BJ (cell line): Measurements from ENCODE around the gene AMOTL1. TPM values are rescaled to one million over a fixed set of nuclear protein-coding genes. Genes with fewer than 3 reads are reported as not detected.

ENCODE experiments used
- CTCF ChIA-PET: fragments of 350-600 bp; formaldehyde crosslinking; extraction: SDS; loops from one replicate; lab custom pipeline; 2021; ENCODE audit warnings: antibody characterized with exemption, inconsistent platforms; lab: Yijun Ruan, JAX
- POLR2A ChIA-PET: fragments of 300-600 bp; sonication (Branson Sonifier 250); formaldehyde crosslinking; extraction: SDS; loops from one replicate; lab custom pipeline; 2021; ENCODE audit warnings: antibody characterized with exemption; lab: Charles Lee
- DNase-seq: peaks from one replicate; pipeline ENCODE4 v3.0.0-alpha.2; 2011; ENCODE audit warnings: low read depth
- H3K27me3 ChIP-seq: 2 replicates; pipeline ENCODE4 v1.6.0; 2011; ENCODE audit warnings: low read length; ENCODE audit not compliant: control insufficient read depth, insufficient read depth
- H3K36me3 ChIP-seq: 2 replicates; pipeline ENCODE4 v1.5.1; 2011; ENCODE audit warnings: low read length; ENCODE audit not compliant: control insufficient read depth, insufficient read depth
- H3K4me3 ChIP-seq: 2 replicates; pipeline ENCODE4 v1.5.1; 2011; ENCODE audit warnings: low read depth, mild to moderate bottlenecking, control low read depth, low read length
- CTCF ChIP-seq: IDR thresholded peaks from 2 replicates; pipeline ENCODE4 v1.5.1; 2011; ENCODE audit warnings: low read depth, mild to moderate bottlenecking, control low read depth, inconsistent platforms, low read length, moderate library complexity; ENCODE audit not compliant: insufficient read depth
- polyA plus RNA-seq: library from polyadenylated mRNA; depleted of rRNA; stranded (reverse); fragments of >200 nt; gene quantifications from 2 replicates; pipeline ENCODE4 v1.2.3, GENCODE V29; 2011

AMOTL1 gene
- polyA plus RNA-seq, 1 experiment: 25.5 TPM

- ChIA-PET POLR2A (interaction anchor here (0.6 kb wide), 1 partner anchor 28 kb away, joined by 3 read pairs; no protein-coding TSS in a partner anchor), CTCF (interaction anchor here (0.8 to 3.7 kb wide), 5 partner anchors 8 to 144 kb away, joined by 3 to 24 read pairs (median 4); no protein-coding TSS in a partner anchor)
- DNase-seq: no peak
- Histone ChIP-seq H3K36me3 (no peaks in the 10 kb centered on the region), H3K27me3 (no peaks in the 10 kb centered on the region), H3K4me3 (no peak overlapping the region)
- TF ChIP-seq CTCF: no peak
These were observed 865 bp upstream of the AMOTL1 start for GRCh38 chr11:94767291-94767690.

GRCh38 chr11:94768602-94769541, 716 bp downstream of the AMOTL1 start:
- ChIA-PET CTCF (interaction anchor here (0.8 to 3.7 kb wide), 4 partner anchors 27 to 146 kb away, joined by 3 to 24 read pairs (median 6); no protein-coding TSS in a partner anchor), POLR2A (interaction anchor here (0.6 kb wide), 3 partner anchors 43 to 1516 kb away, joined by 3 to 4 read pairs (median 3); no protein-coding TSS in a partner anchor)
- peak overlapping the region; percentile 56 for H3K4me3 ChIP-seq
- no peaks in the 10 kb centered on the region for H3K27me3 ChIP-seq
- no peak for TF ChIP-seq CTCF
- H3K36me3 ChIP-seq: no peaks in the 10 kb centered on the region
- DNase-seq: no peak

DNA sequence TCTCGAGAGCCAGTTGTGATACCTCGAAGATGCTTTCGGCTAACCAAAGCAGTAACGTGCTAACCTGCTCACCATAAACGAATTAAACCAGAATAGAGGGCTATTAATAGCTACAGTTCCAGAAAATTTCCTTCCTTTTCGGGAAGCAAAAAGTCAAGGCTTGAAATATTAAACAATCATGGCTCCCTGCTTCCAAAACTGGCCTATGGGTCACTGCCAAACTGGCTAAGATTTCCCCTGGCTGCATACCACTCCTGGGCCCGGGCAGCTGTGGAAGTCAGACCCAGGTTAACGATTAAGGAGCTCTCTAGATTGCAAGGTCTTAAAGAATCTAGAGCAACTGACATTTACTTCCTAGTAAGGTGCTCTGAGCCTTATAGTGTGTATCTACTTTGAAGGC, 1.7 kb downstream of the AMOTL1 start:
- H3K27me3 ChIP-seq: no peaks in the 10 kb centered on the region
- ChIA-PET POLR2A (interaction anchor here (0.6 kb wide), 1 partner anchor 157 kb away, joined by 3 read pairs; no protein-coding TSS in a partner anchor), CTCF (interaction anchor here (0.6 to 2.1 kb wide), 2 partner anchors 28 to 121 kb away, joined by 3 to 7 read pairs; no protein-coding TSS in a partner anchor)
- H3K36me3 ChIP-seq: no peaks in the 10 kb centered on the region
- H3K4me3 ChIP-seq: peak overlapping the region; percentile 56
- TF ChIP-seq CTCF: no peak
- no peak for DNase-seq

DNA sequence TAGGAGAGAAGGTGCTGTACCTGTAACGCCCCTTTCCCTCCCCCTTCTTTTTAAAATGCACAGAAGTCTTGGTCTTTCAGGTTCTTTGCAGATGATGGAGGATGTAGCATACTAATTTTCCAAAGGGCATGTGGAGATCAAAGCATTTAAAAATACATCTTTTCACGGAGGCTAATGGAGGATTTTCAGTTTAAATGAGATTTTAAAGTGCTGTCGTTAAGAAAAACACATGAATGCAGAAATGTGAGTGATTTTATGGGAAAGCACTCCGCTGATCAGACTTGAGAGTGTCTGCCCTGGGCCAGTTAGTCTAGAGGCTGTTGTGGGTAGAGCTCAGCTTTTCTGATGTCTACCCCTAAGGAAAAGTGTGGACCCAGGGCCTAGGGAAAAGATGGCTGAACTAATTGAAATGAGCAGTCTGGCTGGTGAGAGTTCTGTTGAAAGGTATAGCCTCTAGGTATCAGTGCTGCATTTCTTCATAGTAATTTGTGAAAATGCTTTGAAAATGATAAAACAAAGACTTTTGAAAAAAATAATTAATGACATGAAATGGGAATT, 2.5 kb downstream of the AMOTL1 start:
- Histone ChIP-seq H3K4me3 (no peak overlapping the region; the same call in 1 of the 2 replicates), H3K27me3 (no peaks in the 10 kb centered on the region), H3K36me3 (no peaks in the 10 kb centered on the region)
- CTCF ChIA-PET: interaction anchor here (2.1 kb wide), 1 partner anchor 29 kb away, joined by 7 read pairs; no protein-coding TSS in a partner anchor
- DNase-seq: no peak
- POLR2A ChIA-PET: interaction anchor here (0.6 kb wide), 1 partner anchor 156 kb away, joined by 3 read pairs; no protein-coding TSS in a partner anchor
- TF ChIP-seq CTCF: no peak
